ENCODE data around the gene ITPK1. TPM values are rescaled to one million over a fixed set of nuclear protein-coding genes. Genes with fewer than 3 reads are reported as not detected.

Gene ITPK1
- total and polyA plus RNA-seq, 10 of the 15 experiments (the other 5 are each of a cell fraction or from before 2014, with no cell fraction given), result 1.3 to 73.2 (median 27.0) TPM

DNA sequence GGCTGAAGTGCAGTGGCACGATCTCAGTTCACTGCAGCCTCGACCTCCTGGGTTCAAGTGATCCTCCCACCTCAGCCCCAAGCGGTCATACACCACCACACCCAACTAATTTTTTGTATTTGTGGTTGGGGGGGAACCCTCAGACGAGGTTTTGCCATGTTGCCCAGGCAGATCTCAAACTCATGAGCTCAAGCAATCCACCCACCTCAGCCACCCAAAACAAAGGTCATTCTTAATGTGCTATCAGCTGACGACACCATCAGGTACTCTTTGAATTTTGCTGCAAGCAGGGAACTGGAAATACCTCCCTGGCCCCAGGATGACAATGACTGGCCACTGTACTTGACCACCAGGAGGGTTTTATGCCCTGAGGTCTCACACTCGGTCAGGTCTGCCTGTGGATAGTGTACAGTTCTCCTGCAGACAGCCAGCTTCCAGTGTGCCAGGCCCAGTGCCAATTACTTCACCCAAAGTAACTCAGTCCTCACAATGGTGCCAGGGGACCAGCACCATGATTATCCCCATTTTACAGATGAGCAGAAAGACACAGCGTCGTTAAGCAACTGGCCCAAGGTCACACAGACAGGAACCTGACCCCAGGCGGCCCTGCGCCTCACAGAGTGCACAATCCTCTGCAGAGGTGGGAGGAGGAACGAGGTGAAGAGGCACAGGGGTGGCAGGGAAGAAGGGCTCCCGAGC lies 42.9 kb downstream of the ITPK1 start (continued):
- TF ChIP-seq, protein P1, sequence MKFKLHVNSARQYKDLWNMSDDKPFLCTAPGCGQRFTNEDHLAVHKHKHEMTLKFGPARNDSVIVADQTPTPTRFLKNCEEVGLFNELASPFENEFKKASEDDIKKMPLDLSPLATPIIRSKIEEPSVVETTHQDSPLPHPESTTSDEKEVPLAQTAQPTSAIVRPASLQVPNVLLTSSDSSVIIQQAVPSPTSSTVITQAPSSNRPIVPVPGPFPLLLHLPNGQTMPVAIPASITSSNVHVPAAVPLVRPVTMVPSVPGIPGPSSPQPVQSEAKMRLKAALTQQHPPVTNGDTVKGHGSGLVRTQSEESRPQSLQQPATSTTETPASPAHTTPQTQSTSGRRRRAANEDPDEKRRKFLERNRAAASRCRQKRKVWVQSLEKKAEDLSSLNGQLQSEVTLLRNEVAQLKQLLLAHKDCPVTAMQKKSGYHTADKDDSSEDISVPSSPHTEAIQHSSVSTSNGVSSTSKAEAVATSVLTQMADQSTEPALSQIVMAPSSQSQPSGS (IDR thresholded peaks at IDR 0.05; ENCODE audit: low read length), result 0 out of 2 replicates have a peak, but pooled peaks have one; percentile 36
- TF ChIP-seq SP1 (IDR thresholded peaks at IDR 0.05; ENCODE audit: low read depth, low read length) (no peak), CHD4 (IDR thresholded peaks at IDR 0.05) (no peak), ZNF217 (IDR thresholded peaks at IDR 0.05) (peak; percentile 39; the same call in 1 of the 2 replicates), CHD2 (IDR thresholded peaks at IDR 0.05; ENCODE audit: borderline replicate concordance, low read depth, low read length) (no peak), YBX1 (IDR thresholded peaks at IDR 0.05) (no peak), REST (IDR thresholded peaks at IDR 0.05; ENCODE audit: low read depth, low read length) (no peak), IKZF1 (conservative IDR thresholded peaks at IDR 0.05) (peak; percentile 69), IRF3 (IDR thresholded peaks at IDR 0.05) (no peak), USF1 (IDR thresholded peaks at IDR 0.05; ENCODE audit: borderline replicate concordance, extremely low read length, insufficient read depth, low read depth, low read length) (no peak), SMAD1 (IDR thresholded peaks at IDR 0.05; ENCODE audit: low read depth, partially characterized antibody) (no peak), ZNF622 (IDR thresholded peaks at IDR 0.05) (no peak), RUNX3 (IDR thresholded peaks at IDR 0.05; ENCODE audit: low read length) (peak; percentile 89), PAX5 (IDR thresholded peaks at IDR 0.05; ENCODE audit: borderline replicate concordance, low read depth, low read length) (peak; percentile 68; the same call in 1 of the 2 replicates), CBX3 (IDR thresholded peaks at IDR 0.05; ENCODE audit: borderline replicate concordance, low read depth) (no peak), NFIC (IDR thresholded peaks at IDR 0.05; ENCODE audit: low read depth, low read length) (0 out of 2 replicates have a peak, but pooled peaks have one; percentile 44), BACH1 (IDR thresholded peaks at IDR 0.05; ENCODE audit: borderline replicate concordance) (peak; percentile 27; the same call in 1 of the 2 replicates), RB1 (IDR thresholded peaks at IDR 0.05; ENCODE audit: borderline replicate concordance) (no peak)
- TF ChIP-seq, protein P2, sequence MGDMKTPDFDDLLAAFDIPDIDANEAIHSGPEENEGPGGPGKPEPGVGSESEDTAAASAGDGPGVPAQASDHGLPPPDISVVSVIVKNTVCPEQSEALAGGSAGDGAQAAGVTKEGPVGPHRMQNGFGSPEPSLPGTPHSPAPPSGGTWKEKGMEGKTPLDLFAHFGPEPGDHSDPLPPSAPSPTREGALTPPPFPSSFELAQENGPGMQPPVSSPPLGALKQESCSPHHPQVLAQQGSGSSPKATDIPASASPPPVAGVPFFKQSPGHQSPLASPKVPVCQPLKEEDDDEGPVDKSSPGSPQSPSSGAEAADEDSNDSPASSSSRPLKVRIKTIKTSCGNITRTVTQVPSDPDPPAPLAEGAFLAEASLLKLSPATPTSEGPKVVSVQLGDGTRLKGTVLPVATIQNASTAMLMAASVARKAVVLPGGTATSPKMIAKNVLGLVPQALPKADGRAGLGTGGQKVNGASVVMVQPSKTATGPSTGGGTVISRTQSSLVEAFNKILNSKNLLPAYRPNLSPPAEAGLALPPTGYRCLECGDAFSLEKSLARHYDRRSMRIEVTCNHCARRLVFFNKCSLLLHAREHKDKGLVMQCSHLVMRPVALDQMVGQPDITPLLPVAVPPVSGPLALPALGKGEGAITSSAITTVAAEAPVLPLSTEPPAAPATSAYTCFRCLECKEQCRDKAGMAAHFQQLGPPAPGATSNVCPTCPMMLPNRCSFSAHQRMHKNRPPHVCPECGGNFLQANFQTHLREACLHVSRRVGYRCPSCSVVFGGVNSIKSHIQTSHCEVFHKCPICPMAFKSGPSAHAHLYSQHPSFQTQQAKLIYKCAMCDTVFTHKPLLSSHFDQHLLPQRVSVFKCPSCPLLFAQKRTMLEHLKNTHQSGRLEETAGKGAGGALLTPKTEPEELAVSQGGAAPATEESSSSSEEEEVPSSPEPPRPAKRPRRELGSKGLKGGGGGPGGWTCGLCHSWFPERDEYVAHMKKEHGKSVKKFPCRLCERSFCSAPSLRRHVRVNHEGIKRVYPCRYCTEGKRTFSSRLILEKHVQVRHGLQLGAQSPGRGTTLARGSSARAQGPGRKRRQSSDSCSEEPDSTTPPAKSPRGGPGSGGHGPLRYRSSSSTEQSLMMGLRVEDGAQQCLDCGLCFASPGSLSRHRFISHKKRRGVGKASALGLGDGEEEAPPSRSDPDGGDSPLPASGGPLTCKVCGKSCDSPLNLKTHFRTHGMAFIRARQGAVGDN (IDR thresholded peaks at IDR 0.05), result peak; percentile 53; the same call in 1 of the 2 replicates

Data from GM12878 (cell line).